WI38 (cell line): ENCODE data around the gene OSTM1.
"Not testable (repeated sequence)": the region's sequence is repeated elsewhere in the genome, so short reads cannot be mapped to it uniquely, and the experiment has no call there.

Experiments used
- H3K4me3 ChIP-seq: 2 replicates; pipeline ENCODE4 v1.5.1; 2011; ENCODE audit warnings: low read depth, mild to moderate bottlenecking, control low read depth, low read length
- TF ChIP-seq, protein P1 (sequence below): IDR thresholded peaks from 2 replicates; pipeline ENCODE4 v1.5.1; 2012; ENCODE audit warnings: low read depth, mild to moderate bottlenecking, control low read depth, low read length

Gene OSTM1

DNA sequence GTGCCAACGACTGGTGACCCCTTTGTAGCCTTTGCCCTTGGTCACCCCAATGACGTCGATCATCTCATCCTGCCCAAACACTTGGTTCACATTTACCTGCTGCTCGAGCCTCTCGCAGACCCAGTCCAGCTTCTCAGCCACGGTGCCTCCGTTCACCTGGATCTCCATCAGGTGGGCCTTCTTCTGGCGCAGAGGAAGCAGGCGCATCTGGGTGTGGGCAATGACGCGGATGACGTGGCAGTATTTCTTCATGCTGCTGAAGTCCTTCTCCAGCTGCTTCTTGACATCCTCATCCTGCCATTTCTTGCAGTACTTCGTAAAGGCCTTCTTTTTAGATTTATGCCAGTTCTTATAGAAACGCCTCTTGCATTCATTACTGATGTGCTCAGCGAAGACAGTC, 69.7 kb downstream of the OSTM1 start:
- TF ChIP-seq, protein P1, sequence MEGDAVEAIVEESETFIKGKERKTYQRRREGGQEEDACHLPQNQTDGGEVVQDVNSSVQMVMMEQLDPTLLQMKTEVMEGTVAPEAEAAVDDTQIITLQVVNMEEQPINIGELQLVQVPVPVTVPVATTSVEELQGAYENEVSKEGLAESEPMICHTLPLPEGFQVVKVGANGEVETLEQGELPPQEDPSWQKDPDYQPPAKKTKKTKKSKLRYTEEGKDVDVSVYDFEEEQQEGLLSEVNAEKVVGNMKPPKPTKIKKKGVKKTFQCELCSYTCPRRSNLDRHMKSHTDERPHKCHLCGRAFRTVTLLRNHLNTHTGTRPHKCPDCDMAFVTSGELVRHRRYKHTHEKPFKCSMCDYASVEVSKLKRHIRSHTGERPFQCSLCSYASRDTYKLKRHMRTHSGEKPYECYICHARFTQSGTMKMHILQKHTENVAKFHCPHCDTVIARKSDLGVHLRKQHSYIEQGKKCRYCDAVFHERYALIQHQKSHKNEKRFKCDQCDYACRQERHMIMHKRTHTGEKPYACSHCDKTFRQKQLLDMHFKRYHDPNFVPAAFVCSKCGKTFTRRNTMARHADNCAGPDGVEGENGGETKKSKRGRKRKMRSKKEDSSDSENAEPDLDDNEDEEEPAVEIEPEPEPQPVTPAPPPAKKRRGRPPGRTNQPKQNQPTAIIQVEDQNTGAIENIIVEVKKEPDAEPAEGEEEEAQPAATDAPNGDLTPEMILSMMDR = no peak
- H3K4me3 ChIP-seq = no peak overlapping the region

DNA sequence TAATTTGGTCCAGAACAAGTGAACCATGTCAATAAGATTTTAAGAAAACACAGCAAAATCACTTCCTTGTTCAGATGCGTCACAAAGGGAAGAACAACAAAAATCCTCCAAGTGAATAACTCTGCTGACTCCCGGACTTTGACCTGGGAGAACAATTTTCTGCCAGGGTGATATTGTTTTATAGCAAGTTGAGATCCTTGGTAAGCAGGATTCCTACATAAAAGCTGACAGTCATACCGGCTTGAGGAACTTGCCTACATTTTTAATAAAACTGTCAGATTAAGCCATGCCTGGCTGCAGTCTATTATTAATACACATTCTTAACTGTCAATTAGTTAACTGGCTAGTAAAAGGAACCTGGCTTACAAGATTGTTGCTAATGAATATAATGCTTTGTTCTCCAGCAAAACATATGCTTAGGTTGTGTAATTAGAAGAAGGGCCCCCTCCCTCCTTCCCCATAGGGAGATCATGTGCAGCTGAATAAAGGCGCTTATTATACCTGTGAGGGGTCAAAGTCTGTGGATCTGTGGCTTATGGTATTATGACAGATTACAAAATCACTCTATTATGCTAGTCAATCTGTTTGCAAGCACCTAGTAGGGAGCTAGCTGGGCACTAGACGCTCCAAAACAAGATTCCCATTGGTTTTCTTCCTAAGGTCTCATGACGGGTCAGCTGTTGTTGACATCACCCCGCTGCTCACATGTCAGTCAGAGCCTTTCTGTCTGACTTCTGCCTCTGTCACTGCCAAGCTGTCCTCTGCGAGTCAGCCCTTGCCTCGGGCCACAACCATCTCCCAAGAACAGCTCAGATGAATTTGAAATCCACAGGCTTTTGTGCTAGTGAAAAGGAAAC, 71.9 kb downstream of the OSTM1 start:
- no peak overlapping the region for H3K4me3 ChIP-seq
- TF ChIP-seq, protein P1 = no peak

DNA sequence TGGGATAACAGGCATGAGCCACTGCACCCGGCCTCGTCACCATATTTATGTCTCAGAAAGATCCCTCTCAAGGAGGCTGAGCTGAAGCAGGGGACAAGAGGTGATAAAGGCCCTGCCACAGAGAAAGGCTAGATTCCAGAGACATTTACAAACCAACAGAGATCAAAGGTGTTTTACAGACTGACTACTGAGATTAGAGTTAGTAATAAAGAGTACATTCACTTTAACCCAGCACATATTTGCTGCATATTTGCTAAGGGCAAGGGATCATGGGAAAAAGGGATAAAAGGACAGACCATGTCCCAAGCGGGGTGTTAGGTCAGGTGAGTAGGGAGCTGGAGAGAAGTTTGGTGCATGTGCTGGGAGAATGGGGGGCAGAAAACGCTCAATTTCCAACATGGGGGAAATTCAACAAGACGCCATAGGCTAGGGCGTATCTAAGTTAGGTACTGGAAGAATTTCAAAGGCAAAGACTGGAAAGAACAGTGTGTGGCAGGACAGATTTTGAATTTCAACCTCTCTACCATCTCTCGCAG, 72.8 kb downstream of the OSTM1 start:
- H3K4me3 ChIP-seq = no peak overlapping the region
- TF ChIP-seq, protein P1 = no peak

DNA sequence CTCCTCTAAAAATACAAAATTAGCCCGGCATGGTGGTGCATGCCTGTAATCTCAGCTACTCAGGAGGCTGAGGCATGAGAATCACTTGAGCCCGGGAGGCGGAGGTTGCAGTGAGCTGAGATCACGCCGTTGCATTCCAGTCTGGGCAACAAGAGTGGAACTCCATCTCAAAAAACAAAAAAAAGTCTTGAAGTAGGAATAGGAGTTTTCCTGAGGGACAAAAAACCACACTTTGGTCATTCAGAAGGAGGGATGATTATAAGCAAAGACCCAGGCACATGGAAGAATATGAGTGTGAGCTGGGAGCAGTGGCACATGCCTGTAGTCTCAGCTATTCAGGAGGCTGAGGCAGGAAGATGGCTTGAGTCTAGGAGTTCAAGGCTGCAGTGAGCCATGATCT, 74.3 kb downstream of the OSTM1 start:
- not testable (repeated sequence) for H3K4me3 ChIP-seq

DNA sequence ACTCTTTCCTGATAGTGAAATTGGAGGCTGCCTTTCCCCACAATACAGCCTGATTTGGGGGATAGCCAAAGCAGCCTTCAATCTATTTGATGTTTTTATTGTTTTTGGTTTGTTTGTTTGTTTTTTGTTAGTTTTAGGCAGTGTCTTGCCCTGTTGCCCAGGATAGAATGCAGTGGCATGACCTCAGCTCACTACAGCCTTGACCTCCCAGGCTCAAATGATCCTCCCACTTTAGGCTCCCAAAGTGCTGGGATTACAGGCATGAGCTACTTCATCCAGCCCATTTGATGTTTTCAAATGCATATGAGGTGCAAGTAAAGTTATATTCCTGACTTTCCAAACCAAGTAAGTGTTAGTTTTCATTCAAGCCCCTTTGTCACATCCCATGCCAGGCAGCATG, 75.2 kb downstream of the OSTM1 start:
- TF ChIP-seq, protein P1 = no peak
- H3K4me3 ChIP-seq = no peak overlapping the region

DNA sequence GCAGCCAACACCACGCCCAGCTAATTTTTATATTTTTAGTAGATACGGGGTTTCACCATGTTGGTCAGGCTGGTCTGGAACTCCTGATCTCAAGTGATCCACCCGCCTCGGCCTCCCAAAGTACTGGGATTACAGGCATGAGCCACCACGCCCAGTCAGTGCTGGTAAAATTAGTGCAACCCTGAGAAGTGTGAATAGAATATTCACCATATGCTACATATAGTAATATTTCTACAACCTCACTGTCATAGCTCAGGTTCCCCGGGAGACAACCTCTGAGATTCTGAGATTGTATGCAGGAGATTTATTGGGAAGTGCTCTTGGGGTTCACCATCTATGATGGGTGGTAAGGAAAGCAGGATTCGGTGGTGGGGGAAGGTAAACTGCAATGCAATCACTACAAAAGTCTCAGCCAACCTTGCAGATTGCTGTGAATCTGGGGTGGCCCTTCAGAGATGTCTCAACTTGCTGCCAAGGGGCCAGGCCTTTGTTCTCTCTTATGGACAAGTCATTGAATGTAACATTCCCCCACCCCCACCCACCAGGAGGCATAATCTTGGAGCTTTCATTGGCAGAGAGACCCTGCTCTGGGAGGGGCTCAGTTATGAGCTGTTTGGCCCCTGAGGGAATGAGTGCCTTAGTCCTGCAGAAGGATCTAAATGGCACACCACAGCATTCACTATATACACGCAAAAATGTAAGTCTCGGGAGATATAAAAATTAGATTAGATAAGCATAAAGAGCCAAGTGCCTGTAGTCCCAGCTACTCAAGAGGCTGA, 82.6 kb downstream of the OSTM1 start:
- TF ChIP-seq, protein P1 = no peak
- H3K4me3 ChIP-seq = no peak overlapping the region
